ENCODE measurements around the gene MKX.

- no peak for TF ChIP-seq CTCF (IDR thresholded peaks at IDR 0.05)
- TF ChIP-seq POLR2A (IDR thresholded peaks at IDR 0.05; ENCODE audit: low read depth) = no peak
Observed at GRCh38 chr10:27714349-27714748, 31.3 kb downstream of the MKX start.

Measured in esophagus muscularis mucosa (tissue), 3 donors.